Ectodermal cell (in vitro differentiated cells): ENCODE results near the gene CPLX3.

Source experiments
- H3K27ac ChIP-seq: 2 replicates; pipeline ENCODE4 v1.7.0; 2013; ENCODE audit warnings: mild to moderate bottlenecking, low read depth, low read length; ENCODE audit not compliant: insufficient read depth, poor library complexity, severe bottlenecking
- H3K27me3 ChIP-seq: 2 replicates; pipeline ENCODE4 v1.7.0; 2013; ENCODE audit warnings: mild to moderate bottlenecking, low read length; ENCODE audit not compliant: insufficient read depth, control insufficient read depth, poor library complexity, severe bottlenecking
- H3K36me3 ChIP-seq: one replicate; pipeline ENCODE4 v1.7.0; 2013; ENCODE audit warnings: low read length; ENCODE audit not compliant: control insufficient read depth, insufficient read depth
- H3K4me1 ChIP-seq: one replicate; pipeline ENCODE4 v1.7.0; 2013; ENCODE audit warnings: low read length; ENCODE audit not compliant: control insufficient read depth, insufficient read depth
- H3K4me3 ChIP-seq: 2 replicates; pipeline ENCODE4 v1.7.0; 2013; ENCODE audit warnings: low read depth, low read length, control low read depth; ENCODE audit not compliant: insufficient read depth
- H3K9me3 ChIP-seq: 2 replicates; pipeline ENCODE4 v1.7.0; 2013; ENCODE audit warnings: mild to moderate bottlenecking, low read length, moderate library complexity; ENCODE audit not compliant: control insufficient read depth
- WGBS, 2 experiments: methylation state at CpG; one replicate each; pipeline ENCODE4 v1.1.7; 2013; ENCODE audit warnings: missing lambda C conversion rate in 2 of 2; 5-methylcytosine and 5-hydroxymethylcytosine counted together

CPLX3 gene

GRCh38 chr15:74807282-74807681 is 19.1 kb upstream of the CPLX3 start:
- no peaks in the 10 kb centered on the region for H3K9me3 ChIP-seq
- peaks cover 7% of the 10 kb centered on the region for H3K36me3 ChIP-seq
- no peak overlapping the region for H3K27ac ChIP-seq
- no peak overlapping the region for H3K4me3 ChIP-seq
- H3K27me3 ChIP-seq: no peaks in the 10 kb centered on the region
- WGBS, 2 experiments: 80 to 83% methylated on average over 5 of the region's 5 CpGs
- peaks cover 5% of the 10 kb centered on the region for H3K4me1 ChIP-seq

GRCh38 chr15:74808078-74808839 is 18.2 kb upstream of the CPLX3 start:
- Histone ChIP-seq H3K9me3 (no peaks in the 10 kb centered on the region), H3K27ac (no peak overlapping the region), H3K27me3 (no peaks in the 10 kb centered on the region), H3K4me3 (no peak overlapping the region), H3K4me1 (peaks cover 5% of the 10 kb centered on the region), H3K36me3 (peaks cover 2% of the 10 kb centered on the region)
- WGBS, 2 experiments: 92 to 93% methylated on average over 18 of the region's 18 CpGs

GRCh38 chr15:74808840-74809229 is 17.6 kb upstream of the CPLX3 start:
- 66 to 70% methylated on average over 4 of the region's 4 CpGs for WGBS, 2 experiments
- Histone ChIP-seq H3K4me1 (peaks cover 5% of the 10 kb centered on the region), H3K9me3 (no peaks in the 10 kb centered on the region), H3K4me3 (no peak overlapping the region), H3K27ac (no peak overlapping the region), H3K27me3 (no peaks in the 10 kb centered on the region), H3K36me3 (no peaks in the 10 kb centered on the region)

- Histone ChIP-seq H3K27ac (no peak overlapping the region), H3K4me1 (peaks cover 5% of the 10 kb centered on the region), H3K36me3 (no peaks in the 10 kb centered on the region), H3K9me3 (no peaks in the 10 kb centered on the region), H3K4me3 (no peak overlapping the region), H3K27me3 (no peaks in the 10 kb centered on the region)
- 88 to 93% methylated on average over 5 of the region's 5 CpGs for whole genome bisulfite sequencing, 2 experiments
Measured at GRCh38 chr15:74809242-74809641, 17.2 kb upstream of the CPLX3 start.

DNA sequence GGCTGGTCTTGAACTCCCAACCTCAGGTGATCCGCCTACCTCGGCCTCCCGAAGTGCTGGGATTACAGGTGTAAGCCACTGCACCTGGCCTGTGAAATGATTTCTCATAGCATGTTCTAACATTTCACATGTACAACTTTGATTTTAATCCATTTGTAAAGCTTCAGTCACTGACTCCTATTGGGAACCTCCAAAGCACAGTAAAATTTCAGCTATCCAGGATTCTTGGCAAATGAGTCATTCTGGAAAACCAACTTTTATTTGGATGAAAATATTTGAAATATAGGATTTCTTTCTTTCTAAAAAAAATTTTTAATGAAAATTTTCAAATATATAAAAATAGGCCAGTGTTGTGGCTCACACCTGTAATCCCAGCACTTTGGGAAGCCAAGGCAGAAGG is 16.5 kb upstream of the CPLX3 start:
- Histone ChIP-seq H3K9me3 (no peaks in the 10 kb centered on the region), H3K27ac (no peak overlapping the region), H3K27me3 (no peaks in the 10 kb centered on the region), H3K36me3 (no peaks in the 10 kb centered on the region), H3K4me3 (no peak overlapping the region), H3K4me1 (peaks cover 5% of the 10 kb centered on the region)
- 93 to 97% methylated on average over 3 of the region's 3 CpGs for WGBS, 2 experiments

DNA sequence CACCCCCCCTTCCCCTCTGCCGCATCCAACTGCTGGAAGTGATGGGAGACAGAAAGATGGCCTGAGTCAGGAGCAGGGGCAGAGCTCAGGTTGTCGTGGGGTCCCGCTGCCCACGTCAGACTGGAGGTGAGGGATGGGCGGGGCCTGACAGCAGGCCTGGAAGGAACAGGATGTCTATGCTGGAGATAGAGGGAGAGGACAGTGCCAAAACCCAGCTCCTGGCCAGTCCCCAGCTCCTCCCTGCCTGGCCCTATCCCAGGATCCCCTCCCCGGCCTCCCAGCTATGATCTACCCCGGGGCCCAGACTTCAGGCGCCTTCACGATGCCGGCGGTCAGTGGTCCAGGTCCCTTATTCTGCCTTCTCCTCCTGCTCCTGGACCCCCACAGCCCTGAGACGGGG is 13.9 kb upstream of the CPLX3 start, which contains the start of gene LMAN1L:
LMAN1L (plus strand) TSS at position 303 of the 400 bp plus-strand sequence; CDS start at position 323, 20 bp downstream.
- H3K9me3 ChIP-seq: no peaks in the 10 kb centered on the region
- no peaks in the 10 kb centered on the region for H3K27me3 ChIP-seq
- H3K4me1 ChIP-seq: peaks cover 9% of the 10 kb centered on the region
- no peak within 1 kb of the TSS for H3K27ac ChIP-seq
- WGBS, 2 experiments: 86 to 90% methylated on average over 12 of the region's 12 CpGs
- no peaks in the 10 kb centered on the region for H3K36me3 ChIP-seq
- no peak within 1 kb of the TSS for H3K4me3 ChIP-seq

GRCh38 chr15:74815121-74815934 is 11.1 kb upstream of the CPLX3 start:
- no peaks in the 10 kb centered on the region for H3K36me3 ChIP-seq
- WGBS, 2 experiments: 86 to 90% methylated on average over 10 of the region's 10 CpGs
- no peak overlapping the region for H3K27ac ChIP-seq

GRCh38 chr15:74815961-74816360 is 10.5 kb upstream of the CPLX3 start:
- H3K4me3 ChIP-seq: no peak overlapping the region
- H3K27me3 ChIP-seq: no peaks in the 10 kb centered on the region
- H3K36me3 ChIP-seq: no peaks in the 10 kb centered on the region
- H3K9me3 ChIP-seq: no peaks in the 10 kb centered on the region
- H3K27ac ChIP-seq: no peak overlapping the region
- WGBS, 2 experiments: 92% methylated on average over 15 of the region's 15 CpGs
- H3K4me1 ChIP-seq: peaks cover 10% of the 10 kb centered on the region

More at GRCh38 chr15:74815121-74815934, 11.1 kb upstream of the CPLX3 start:
- H3K27me3 ChIP-seq: no peaks in the 10 kb centered on the region
- H3K4me1 ChIP-seq: peaks cover 4% of the 10 kb centered on the region
- H3K9me3 ChIP-seq: no peaks in the 10 kb centered on the region
- no peak overlapping the region for H3K4me3 ChIP-seq

- H3K27me3 ChIP-seq: no peaks in the 10 kb centered on the region
- peaks cover 19% of the 10 kb centered on the region for H3K4me1 ChIP-seq
- no peaks in the 10 kb centered on the region for H3K9me3 ChIP-seq
- H3K27ac ChIP-seq: no peak overlapping the region
- 72% methylated on average over 19 of the region's 19 CpGs for WGBS, 2 experiments
- no peak overlapping the region for H3K4me3 ChIP-seq
- no peaks in the 10 kb centered on the region for H3K36me3 ChIP-seq
Measured at GRCh38 chr15:74816624-74817369, 9.6 kb upstream of the CPLX3 start.

GRCh38 chr15:74817370-74817737 is 9.1 kb upstream of the CPLX3 start:
- 59 to 63% methylated on average over 9 of the region's 9 CpGs for WGBS, 2 experiments
- no peaks in the 10 kb centered on the region for H3K36me3 ChIP-seq
- no peak overlapping the region for H3K27ac ChIP-seq
- peaks cover 19% of the 10 kb centered on the region for H3K4me1 ChIP-seq
- H3K9me3 ChIP-seq: no peaks in the 10 kb centered on the region
- H3K4me3 ChIP-seq: no peak overlapping the region
- H3K27me3 ChIP-seq: no peaks in the 10 kb centered on the region
